ENCODE results near the gene SPINK9.

SPINK9 gene

DNA sequence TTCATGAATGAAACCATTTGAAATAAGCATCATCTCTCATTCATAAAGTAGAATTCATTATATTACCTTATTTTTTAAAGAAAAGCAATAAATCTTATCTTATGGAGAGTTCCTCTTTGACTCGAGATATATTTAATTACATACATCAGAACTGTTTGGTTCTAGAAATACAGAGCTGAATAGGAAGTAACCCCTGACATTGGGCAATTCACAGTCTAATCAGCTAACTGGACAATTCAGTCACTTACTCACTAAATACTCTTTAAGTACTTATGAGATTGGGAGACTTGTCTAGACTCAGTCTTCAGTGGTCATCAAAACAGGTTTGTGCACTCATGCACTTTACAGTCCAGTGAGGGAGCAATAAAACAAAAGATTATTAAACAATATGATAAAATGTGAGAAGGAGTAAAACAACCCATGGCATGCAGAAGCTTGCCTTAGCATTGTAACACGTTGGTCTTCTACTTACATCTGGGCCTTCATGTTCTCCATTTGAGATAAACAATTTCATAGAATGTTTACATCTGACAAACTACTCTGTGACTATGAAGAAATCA, 36.9 kb downstream of the SPINK9 start:
- no peak for DNase-seq

DNA sequence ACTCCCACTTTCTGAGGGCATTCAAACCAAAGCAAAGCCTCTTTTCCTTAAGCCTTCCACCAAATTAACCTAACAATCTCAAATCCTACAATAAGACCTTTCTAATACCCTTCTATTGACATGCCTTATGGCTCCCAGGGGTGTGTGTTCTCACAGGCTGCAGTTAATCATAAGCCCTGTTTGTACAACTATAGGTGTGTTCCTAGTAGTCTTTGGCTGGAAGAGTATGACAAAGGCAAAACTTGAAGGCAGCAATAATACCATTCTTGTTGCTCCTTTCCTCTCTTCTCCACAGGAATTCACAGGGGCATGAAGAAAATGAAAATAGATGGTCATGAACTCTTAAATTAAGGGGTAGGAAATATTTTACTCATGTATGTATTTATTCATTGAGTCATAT, 37.5 kb downstream of the SPINK9 start:
- no peak for DNase-seq

- DNase-seq = peak; percentile 62
Observed at GRCh38 chr5:148374690-148375360, 39.5 kb downstream of the SPINK9 start.

DNA sequence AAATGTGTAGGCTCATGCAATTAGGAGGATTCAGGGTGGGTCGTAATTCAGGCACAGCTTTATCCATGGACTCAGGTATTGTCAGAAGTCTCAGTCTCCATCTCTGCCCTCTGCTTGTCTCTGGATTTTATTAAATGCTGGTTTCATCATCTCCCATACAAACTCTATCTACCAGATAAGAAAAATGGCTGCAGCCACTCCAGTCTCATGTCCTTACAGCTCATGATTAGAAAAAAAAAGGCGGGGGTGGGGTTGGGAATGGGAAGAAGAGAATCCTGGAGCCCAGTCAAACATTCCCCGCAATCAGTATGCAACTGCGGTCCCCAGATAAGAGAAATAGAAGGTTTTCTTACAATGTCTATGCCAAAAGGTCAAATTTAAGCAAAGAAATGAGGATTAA, 40.8 kb downstream of the SPINK9 start:
- no peak for DNase-seq

- no peak for DNase-seq
Observed at GRCh38 chr5:148378670-148379069, 43.3 kb downstream of the SPINK9 start.

DNA sequence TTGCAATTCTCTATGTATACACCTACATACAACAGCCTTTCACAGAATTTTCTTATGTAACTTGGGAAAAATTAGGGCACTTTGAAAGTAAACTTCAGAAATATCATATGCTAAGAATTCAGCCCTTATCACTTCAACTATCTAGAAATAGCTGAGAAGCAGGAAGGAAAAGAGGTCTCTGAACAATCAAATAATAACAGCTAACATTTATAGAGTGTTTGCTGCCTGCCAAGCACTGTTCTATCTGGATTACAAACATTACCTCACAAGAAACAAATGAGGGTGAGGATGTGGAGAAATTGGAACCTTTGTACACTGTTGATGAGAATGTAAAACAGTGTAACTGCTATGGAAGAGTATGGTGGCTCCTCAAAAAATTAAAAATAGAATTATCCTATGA, 44.0 kb downstream of the SPINK9 start:
- DNase-seq = no peak

DNA sequence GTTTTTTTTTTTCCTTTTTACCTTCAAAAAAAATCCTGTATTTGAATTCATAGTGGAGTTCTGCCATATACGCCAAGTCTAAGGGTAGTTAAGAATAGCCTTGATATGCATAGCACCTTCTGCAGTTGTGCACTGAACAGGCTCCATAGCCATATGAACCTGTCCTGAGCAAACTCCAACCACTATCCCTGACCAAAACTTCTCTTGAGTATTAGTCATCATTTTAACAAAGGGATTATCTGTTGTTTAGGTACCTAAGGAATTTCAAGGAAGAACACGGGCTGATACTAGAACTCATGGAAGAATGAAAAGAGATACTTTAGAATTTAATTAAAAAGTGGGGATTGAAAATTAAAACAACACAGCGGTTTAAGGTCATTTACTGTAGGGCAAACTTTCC, 46.5 kb downstream of the SPINK9 start:
- DNase-seq = no peak

GRCh38 chr5:148382961-148383360, 47.6 kb downstream of the SPINK9 start:
- DNase-seq = no peak

DNA sequence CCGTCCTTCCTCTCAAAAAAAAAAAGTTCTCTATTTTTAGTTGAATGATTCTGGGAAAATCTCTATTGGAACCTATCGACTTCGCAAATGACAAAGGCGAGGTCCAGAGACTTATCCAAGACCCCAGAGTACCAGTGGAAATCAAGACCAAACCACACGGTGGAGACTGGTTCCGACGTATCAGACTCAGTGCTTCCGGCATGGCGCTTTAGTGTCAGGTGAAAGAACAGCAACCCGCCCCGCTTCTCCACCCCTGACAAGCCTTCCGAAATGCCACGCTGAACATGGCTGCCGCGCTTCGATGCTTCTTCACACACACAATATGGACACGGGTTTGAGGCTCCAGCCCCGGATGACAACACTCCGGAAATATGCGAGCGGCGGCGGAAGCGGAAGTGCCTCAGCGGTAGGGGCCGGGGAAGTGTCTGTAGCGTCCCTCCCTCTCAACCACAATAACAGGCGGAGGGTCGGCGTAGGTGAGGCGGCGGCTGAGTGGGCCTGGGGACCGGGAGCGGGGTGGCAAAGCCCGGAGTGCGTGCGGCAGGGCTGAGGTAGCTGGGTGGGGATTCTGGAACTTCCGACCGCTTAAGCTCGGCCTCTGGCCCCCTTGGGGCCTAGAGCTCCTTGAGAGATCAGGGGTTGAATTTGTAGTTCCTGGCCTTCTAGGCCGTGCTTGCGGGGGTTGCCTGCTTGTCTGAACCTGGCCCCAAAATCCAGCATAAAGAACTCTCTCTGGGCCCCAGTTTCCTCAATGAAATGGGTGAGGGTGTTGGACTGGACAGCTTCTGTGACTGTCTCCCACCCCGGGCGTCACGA, 48.4 kb downstream of the SPINK9 start, which contains the start of gene FBXO38:
TSS of gene FBXO38 (plus strand) at position 395 of the 816 bp plus-strand sequence. CDS start 10,819 bp downstream, outside the sequence.
- peak; percentile 98 for DNase-seq

GRCh38 chr5:148384380-148384737, 49.0 kb downstream of the SPINK9 start:
- DNase-seq = no peak

DNA sequence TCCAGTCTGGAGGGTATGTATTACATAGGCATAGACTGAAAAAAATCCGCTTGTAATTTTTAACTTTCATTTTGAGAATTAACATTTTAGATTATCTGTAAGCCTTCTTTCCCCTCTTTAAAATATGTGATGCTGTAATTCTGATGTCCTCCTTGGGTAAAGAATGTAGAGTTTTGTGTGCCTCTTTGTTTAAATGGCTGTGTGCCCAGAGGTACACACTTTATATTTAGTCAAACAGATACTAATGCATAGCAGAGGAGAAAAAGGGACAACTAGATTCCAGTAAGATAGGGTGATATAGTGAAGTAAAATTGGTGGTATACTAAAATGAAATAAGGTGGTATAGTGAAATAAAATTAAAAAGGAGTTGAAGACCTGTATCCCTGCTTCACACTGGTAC, 49.7 kb downstream of the SPINK9 start:
- no peak for DNase-seq

- no peak for DNase-seq
Observed at GRCh38 chr5:148386041-148386440, 50.7 kb downstream of the SPINK9 start.

DNA sequence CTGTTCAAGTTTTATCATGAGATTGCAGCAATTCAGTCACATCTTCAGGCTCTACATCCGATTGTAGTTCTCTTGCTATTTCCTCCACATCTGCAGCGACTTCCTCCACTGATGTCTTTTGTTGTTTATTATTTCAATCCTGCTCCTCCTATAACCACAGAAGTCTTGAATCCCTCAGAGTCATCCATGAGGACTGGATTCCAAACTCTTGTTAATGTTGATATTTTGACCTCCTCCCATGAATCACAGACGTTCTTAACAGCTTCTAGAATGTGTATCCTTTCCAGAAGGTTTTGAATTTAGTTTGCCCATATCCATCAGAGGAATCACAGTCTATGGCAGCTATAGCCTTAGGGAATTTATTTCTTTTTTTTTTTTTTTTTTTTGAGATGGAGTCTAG, 52.0 kb downstream of the SPINK9 start:
- no peak for DNase-seq

DNA sequence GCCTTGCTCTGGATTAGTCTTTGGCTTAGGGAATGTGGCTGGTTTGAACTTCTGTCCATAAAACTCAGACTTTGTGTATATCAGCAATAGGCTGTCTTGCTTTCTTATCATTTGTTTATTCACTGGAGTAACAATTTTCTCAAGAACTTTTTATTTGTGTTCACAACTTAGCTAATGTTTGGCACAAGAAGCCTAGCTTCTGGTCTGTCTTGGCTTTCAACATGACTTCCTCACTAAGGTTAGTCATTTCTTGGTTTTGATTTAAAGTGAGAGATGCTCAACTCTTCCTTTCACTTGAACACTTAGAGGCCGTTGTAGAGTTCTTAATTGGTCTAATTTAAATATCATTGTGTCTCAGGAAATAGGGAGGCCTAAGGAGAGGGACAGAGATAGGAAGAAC, 53.3 kb downstream of the SPINK9 start:
- DNase-seq = no peak
